Measurements from ENCODE around the gene LRRC7. TPM values are rescaled to one million over a fixed set of nuclear protein-coding genes. Genes with fewer than 3 reads are reported as not detected.

LRRC7 gene
- total and polyA plus RNA-seq, 4 donors: 6.1 TPM; not detected in 3

GRCh38 chr1:70115315-70115714 is 547.6 kb downstream of the LRRC7 start:
- H3K9ac ChIP-seq (ENCODE audit: insufficient read depth in 1 of 2, low read length in 2 of 2): no peak overlapping the region
- no peak overlapping the region for H3K27ac ChIP-seq (ENCODE audit: low read depth in 1 of 2, low read length in 1 of 2)
- no peaks in the 10 kb centered on the region for H3K36me3 ChIP-seq (ENCODE audit: control insufficient read depth in 4 of 4, insufficient read depth in 4 of 4, low read length in 4 of 4)
- ATAC-seq (ENCODE audit: insufficient read depth, low FRiP score) (no peak), DNase-seq (no peak)
- no peaks in the 10 kb centered on the region for H3K9me3 ChIP-seq (ENCODE audit: control insufficient read depth in 4 of 4, insufficient read depth in 3 of 4, low read length in 3 of 4)
- H3K27me3 ChIP-seq (ENCODE audit: control insufficient read depth in 3 of 3, insufficient read depth in 3 of 3, low read length in 2 of 3): no peaks in the 10 kb centered on the region
- TF ChIP-seq, protein P1, sequence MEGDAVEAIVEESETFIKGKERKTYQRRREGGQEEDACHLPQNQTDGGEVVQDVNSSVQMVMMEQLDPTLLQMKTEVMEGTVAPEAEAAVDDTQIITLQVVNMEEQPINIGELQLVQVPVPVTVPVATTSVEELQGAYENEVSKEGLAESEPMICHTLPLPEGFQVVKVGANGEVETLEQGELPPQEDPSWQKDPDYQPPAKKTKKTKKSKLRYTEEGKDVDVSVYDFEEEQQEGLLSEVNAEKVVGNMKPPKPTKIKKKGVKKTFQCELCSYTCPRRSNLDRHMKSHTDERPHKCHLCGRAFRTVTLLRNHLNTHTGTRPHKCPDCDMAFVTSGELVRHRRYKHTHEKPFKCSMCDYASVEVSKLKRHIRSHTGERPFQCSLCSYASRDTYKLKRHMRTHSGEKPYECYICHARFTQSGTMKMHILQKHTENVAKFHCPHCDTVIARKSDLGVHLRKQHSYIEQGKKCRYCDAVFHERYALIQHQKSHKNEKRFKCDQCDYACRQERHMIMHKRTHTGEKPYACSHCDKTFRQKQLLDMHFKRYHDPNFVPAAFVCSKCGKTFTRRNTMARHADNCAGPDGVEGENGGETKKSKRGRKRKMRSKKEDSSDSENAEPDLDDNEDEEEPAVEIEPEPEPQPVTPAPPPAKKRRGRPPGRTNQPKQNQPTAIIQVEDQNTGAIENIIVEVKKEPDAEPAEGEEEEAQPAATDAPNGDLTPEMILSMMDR (IDR thresholded peaks at IDR 0.05; ENCODE audit: control extremely low read depth, extremely low read depth): no peak
- 78 to 87% methylated on average over 3 of the region's 3 CpGs for WGBS, 2 donors
- H3K4me3 ChIP-seq: no peak overlapping the region
- H3K4me1 ChIP-seq (ENCODE audit: control insufficient read depth in 5 of 5, insufficient read depth in 5 of 5, low read length in 5 of 5): peaks cover 0 to 7% (median 0%) of the 10 kb centered on the region in 5 donors

- no peak for ATAC-seq (ENCODE audit: insufficient read depth, low FRiP score)
- no peaks in the 10 kb centered on the region for H3K9me3 ChIP-seq (ENCODE audit: control insufficient read depth in 4 of 4, insufficient read depth in 3 of 4, low read length in 3 of 4)
- TF ChIP-seq, protein P1 (IDR thresholded peaks at IDR 0.05; ENCODE audit: control extremely low read depth, extremely low read depth): no peak
- H3K9ac ChIP-seq (ENCODE audit: insufficient read depth in 1 of 2, low read length in 2 of 2): no peak overlapping the region
- H3K4me3 ChIP-seq: no peak overlapping the region
- no peaks in the 10 kb centered on the region for H3K27me3 ChIP-seq (ENCODE audit: control insufficient read depth in 3 of 3, insufficient read depth in 3 of 3, low read length in 2 of 3)
- H3K36me3 ChIP-seq (ENCODE audit: control insufficient read depth in 4 of 4, insufficient read depth in 4 of 4, low read length in 4 of 4): no peaks in the 10 kb centered on the region
- H3K4me1 ChIP-seq (ENCODE audit: control insufficient read depth in 5 of 5, insufficient read depth in 5 of 5, low read length in 5 of 5): peaks cover 0 to 7% (median 0%) of the 10 kb centered on the region in 5 donors
- H3K27ac ChIP-seq (ENCODE audit: low read depth in 1 of 2, low read length in 1 of 2): no peak overlapping the region
- peak in 2 of 3 donors; percentile 64 to 83 for DNase-seq
These were observed 549.3 kb downstream of the LRRC7 start for GRCh38 chr1:70117046-70117445.

DNA sequence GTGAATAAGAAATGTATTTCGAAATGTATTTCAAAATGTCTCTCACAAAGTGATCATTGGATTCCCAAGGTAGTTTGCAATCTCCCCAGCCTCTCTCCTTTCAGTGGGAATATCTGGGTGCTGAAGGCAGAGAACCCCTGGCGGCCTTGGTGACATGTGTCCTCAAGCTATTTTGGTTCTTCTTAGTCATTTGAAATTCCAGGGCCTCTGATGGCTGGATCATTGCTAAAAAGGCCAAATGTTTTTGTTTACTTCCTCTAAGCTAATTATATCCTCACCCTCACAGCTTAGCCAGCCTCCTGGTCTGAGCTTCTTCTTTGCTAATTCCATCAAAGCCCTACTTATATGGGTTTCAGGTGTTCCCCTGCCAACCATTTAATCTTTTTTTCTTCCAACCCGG is 566.4 kb downstream of the LRRC7 start:
- Histone ChIP-seq H3K27ac (ENCODE audit: low read depth in 1 of 2, low read length in 1 of 2) (no peak overlapping the region), H3K4me3 (no peak overlapping the region), H3K27me3 (ENCODE audit: control insufficient read depth in 3 of 3, insufficient read depth in 3 of 3, low read length in 2 of 3) (peaks cover 0 to 3% (median 0%) of the 10 kb centered on the region in 3 donors), H3K9ac (ENCODE audit: insufficient read depth in 1 of 2, low read length in 2 of 2) (no peak overlapping the region), H3K36me3 (ENCODE audit: control insufficient read depth in 4 of 4, insufficient read depth in 4 of 4, low read length in 4 of 4) (no peaks in the 10 kb centered on the region), H3K4me1 (ENCODE audit: control insufficient read depth in 5 of 5, insufficient read depth in 5 of 5, low read length in 5 of 5) (peaks cover 0 to 14% (median 3%) of the 10 kb centered on the region in 5 donors), H3K9me3 (ENCODE audit: control insufficient read depth in 4 of 4, insufficient read depth in 3 of 4, low read length in 3 of 4) (no peaks in the 10 kb centered on the region)
- WGBS, 2 donors: 65 to 84% methylated on average over 3 of the region's 3 CpGs
- TF ChIP-seq, protein P1 (IDR thresholded peaks at IDR 0.05; ENCODE audit: control extremely low read depth, extremely low read depth): no peak
- ATAC-seq (ENCODE audit: insufficient read depth, low FRiP score) (no peak), DNase-seq (peak in 1 of 3 donors; percentile 7)

GRCh38 chr1:70140343-70140742 is 572.6 kb downstream of the LRRC7 start:
- H3K36me3 ChIP-seq (ENCODE audit: control insufficient read depth in 4 of 4, insufficient read depth in 4 of 4, low read length in 4 of 4): peaks cover 0 to 4% (median under 1%) of the 10 kb centered on the region in 4 donors
- DNase-seq (peak; percentile 82 to 98 (median 98)), ATAC-seq (ENCODE audit: insufficient read depth, low FRiP score) (no peak)
- H3K9ac ChIP-seq (ENCODE audit: insufficient read depth in 1 of 2, low read length in 2 of 2): peak overlapping the region in 1 of 2 donors; percentile 46
- H3K4me1 ChIP-seq (ENCODE audit: control insufficient read depth in 5 of 5, insufficient read depth in 5 of 5, low read length in 5 of 5): peaks cover 0 to 38% (median 8%) of the 10 kb centered on the region in 5 donors
- H3K27ac ChIP-seq (ENCODE audit: low read depth in 1 of 2, low read length in 1 of 2): no peak overlapping the region
- TF ChIP-seq, protein P1 (IDR thresholded peaks at IDR 0.05; ENCODE audit: control extremely low read depth, extremely low read depth): no peak
- no peaks in the 10 kb centered on the region for H3K9me3 ChIP-seq (ENCODE audit: control insufficient read depth in 4 of 4, insufficient read depth in 3 of 4, low read length in 3 of 4)
- no peak overlapping the region for H3K4me3 ChIP-seq
- no peaks in the 10 kb centered on the region for H3K27me3 ChIP-seq (ENCODE audit: control insufficient read depth in 3 of 3, insufficient read depth in 3 of 3, low read length in 2 of 3)

Data from lung (tissue), 12 donors.